HCT116 (cell line): Measurements from ENCODE around the gene TLR4. TPM values are rescaled to one million over a fixed set of nuclear protein-coding genes. Genes with fewer than 3 reads are reported as not detected.

ENCODE experiments used
- ATAC-seq: fragments of 200-7000 bp; cut with Tn5 transposase; 2 replicates; pipeline ENCODE4 v1.9.1; 2020; ENCODE audit warnings: mild to moderate bottlenecking, moderate library complexity
- BruUV-seq: library from RNA; stranded (reverse); fragments of 400-500 nt; replicated peaks from 2 replicates; lab custom pipeline; 2021; lab: Mats Ljungman, UMichigan
- CTCF ChIA-PET: fragments of 300-600 bp; sonication (Branson Sonifier 250); formaldehyde crosslinking; loops from one replicate; lab custom pipeline; 2021; ENCODE audit warnings: antibody characterized with exemption; lab: Charles Lee
- POLR2A ChIA-PET: fragments of 300-600, 350-600 bp; sonication (Branson Sonifier 250); formaldehyde crosslinking; loops from one replicate; lab custom pipeline; 2021; ENCODE audit warnings: antibody characterized with exemption; lab: Charles Lee
- RAD21 ChIA-PET, 2 experiments: fragments of 300-600 bp; sonication (Branson Sonifier 250); formaldehyde crosslinking; loops; one replicate each; lab custom pipeline; 2023; ENCODE audit warnings: low total read pairs in 2 of 2; ENCODE audit not compliant: uncharacterized antibody in 2 of 2, unreplicated experiment in 2 of 2, low non-redundant PET in 1 of 2; lab: Charles Lee
- DNase-seq: peaks from one replicate; pipeline ENCODE4 v3.0.0-alpha.2; 2010; ENCODE audit warnings: low read depth, low spot score
- H2AFZ ChIP-seq: fragments of 200-600 bp; shearing (Covaris generic), sonication (generic); 2 replicates; pipeline ENCODE4 v1.6.1; 2017; ENCODE audit warnings: low read depth, mixed run types, mixed read lengths, antibody characterized with exemption, low read length; ENCODE audit not compliant: poor library complexity, severe bottlenecking
- H3K27ac ChIP-seq: 2 replicates; pipeline ENCODE4 v1.5.1; 2012; ENCODE audit warnings: low read depth, low read length
- H3K27me3 ChIP-seq: fragments of 200-600 bp; sonication (generic); 2 replicates; pipeline ENCODE4 v1.6.1; 2016; ENCODE audit warnings: mixed run types, low read length, mixed read lengths; ENCODE audit not compliant: insufficient read depth
- H3K36me3 ChIP-seq, 2 experiments: fragments of 200-500 bp in 1 of 2; fragments of 200-600 bp in 1 of 2; sonication (Bioruptor generic) in 1 of 2; sonication (generic) in 1 of 2; 2 replicates each; pipeline versions ENCODE4 v1.5.1 to v1.6.1; 2014 to 2016; ENCODE audit warnings: low read length in 2 of 2, inconsistent platforms in 1 of 2, mixed read lengths in 1 of 2, mixed run types in 1 of 2; ENCODE audit not compliant: insufficient read depth in 2 of 2, control insufficient read depth in 1 of 2
- H3K4me1 ChIP-seq, 2 experiments: fragments of 200-600 bp in 1 of 2; sonication (generic) in 1 of 2; 2 replicates each; pipeline versions ENCODE4 v1.5.1 to v1.6.1; 2012 to 2017; ENCODE audit warnings: low read length in 2 of 2, inconsistent platforms in 1 of 2, mild to moderate bottlenecking in 1 of 2, mixed read lengths in 1 of 2, mixed run types in 1 of 2, moderate library complexity in 1 of 2; ENCODE audit not compliant: insufficient read depth in 2 of 2, control insufficient read depth in 1 of 2
- H3K4me2 ChIP-seq: fragments of 200-600 bp; sonication (generic); 2 replicates; pipeline ENCODE4 v1.6.1; 2017; ENCODE audit warnings: mixed run types, low read length, mixed read lengths
- H3K4me3 ChIP-seq, 2 experiments: fragments of 200-600 bp in 1 of 2; sonication (generic) in 1 of 2; replicated peaks in 1 of 2; 2 replicates each; pipeline ENCODE4 v1.5.1; 2011 to 2016; ENCODE audit warnings: low read length in 2 of 2, control low read depth in 1 of 2, low read depth in 1 of 2, mild to moderate bottlenecking in 1 of 2, mixed read lengths in 1 of 2, mixed run types in 1 of 2
- H3K79me2 ChIP-seq: fragments of 200-600 bp; sonication (generic); 2 replicates; pipeline ENCODE4 v1.6.1; 2017; ENCODE audit warnings: mild to moderate bottlenecking, mixed run types, low read length, moderate library complexity, mixed read lengths; ENCODE audit not compliant: insufficient read depth
- H3K9ac ChIP-seq: fragments of 200-600 bp; sonication (generic); 2 replicates; pipeline ENCODE4 v1.6.1; 2016; ENCODE audit warnings: low read length, mixed read lengths
- H3K9me2 ChIP-seq: fragments of 200-600 bp; sonication (generic), shearing (Covaris generic); 2 replicates; pipeline ENCODE4 v1.6.1; 2017; ENCODE audit warnings: mixed run types, mild to moderate bottlenecking, moderate library complexity; ENCODE audit not compliant: insufficient read depth
- H3K9me3 ChIP-seq, 2 experiments: fragments of 200-500 bp in 1 of 2; fragments of 200-600 bp in 1 of 2; sonication (Bioruptor generic) in 1 of 2; sonication (generic) in 1 of 2; 2 replicates each; pipeline ENCODE4 v1.6.1; 2014 to 2017; ENCODE audit warnings: low read length in 2 of 2, mixed read lengths in 2 of 2, inconsistent platforms in 1 of 2, low read depth in 1 of 2, mild to moderate bottlenecking in 1 of 2, mixed run types in 1 of 2, moderate library complexity in 1 of 2; ENCODE audit not compliant: control insufficient read depth in 1 of 2, insufficient read depth in 1 of 2
- H4K20me1 ChIP-seq: fragments of 200-600 bp; sonication (generic), shearing (Covaris generic); 2 replicates; pipeline ENCODE4 v1.6.1; 2017; ENCODE audit warnings: mixed run types, mild to moderate bottlenecking, moderate library complexity; ENCODE audit not compliant: insufficient read depth
- CBX3 ChIP-seq: IDR thresholded peaks from 2 replicates; pipeline ENCODE4 v1.6.1; 2012; ENCODE audit warnings: low read depth
- CEBPB ChIP-seq: IDR thresholded peaks from 2 replicates; pipeline ENCODE4 v1.6.1; 2012; ENCODE audit warnings: low read depth
- EGR1 ChIP-seq: IDR thresholded peaks from 2 replicates; pipeline ENCODE4 v1.6.1; 2012; ENCODE audit warnings: low read depth
- ELF1 ChIP-seq: IDR thresholded peaks from 2 replicates; pipeline ENCODE4 v1.6.1; 2012; ENCODE audit warnings: low read depth, borderline replicate concordance
- EZH2 ChIP-seq: fragments of 200-600 bp; sonication (generic); IDR thresholded peaks from 2 replicates; pipeline ENCODE4 v1.6.1; 2017; ENCODE audit warnings: antibody characterized with exemption, mixed run types
- FOSL1 ChIP-seq: IDR thresholded peaks from 2 replicates; pipeline ENCODE4 v1.6.1; 2012; ENCODE audit warnings: low read depth
- JUND ChIP-seq: IDR thresholded peaks from 2 replicates; pipeline ENCODE4 v1.6.1; 2012
- POLR2A ChIP-seq: IDR thresholded peaks from 2 replicates; pipeline ENCODE4 v1.7.0; 2011; ENCODE audit warnings: borderline replicate concordance; ENCODE audit not compliant: insufficient read depth, insufficient read length; ENCODE audit errors: extremely low read depth
- POLR2AphosphoS5 ChIP-seq: IDR thresholded peaks from 2 replicates; pipeline ENCODE4 v1.6.1; 2011; ENCODE audit warnings: mild to moderate bottlenecking, low read depth, low read length, moderate library complexity
- RAD21 ChIP-seq: IDR thresholded peaks from 2 replicates; pipeline ENCODE4 v1.6.1; 2012; ENCODE audit warnings: low read depth, mild to moderate bottlenecking
- SIN3A ChIP-seq: IDR thresholded peaks from 2 replicates; pipeline ENCODE4 v1.6.1; 2012; ENCODE audit warnings: low read depth
- SP1 ChIP-seq: IDR thresholded peaks from 2 replicates; pipeline ENCODE4 v1.6.1; 2012; ENCODE audit warnings: low read depth
- SRF ChIP-seq: IDR thresholded peaks from 2 replicates; pipeline ENCODE4 v1.6.1; 2012; ENCODE audit warnings: low read depth
- TCF7L2 ChIP-seq: IDR thresholded peaks from 2 replicates; pipeline ENCODE4 v1.7.0; 2011; ENCODE audit warnings: borderline replicate concordance, inconsistent platforms; ENCODE audit not compliant: insufficient read depth, insufficient read length; ENCODE audit errors: extremely low read depth
- ZBTB33 ChIP-seq: IDR thresholded peaks from 2 replicates; pipeline ENCODE4 v1.6.1; 2011; ENCODE audit warnings: mild to moderate bottlenecking, low read length, moderate library complexity; ENCODE audit not compliant: insufficient replicate concordance; ENCODE audit errors: extremely low read depth
- ZFX ChIP-seq: fragments of 450-650 bp; IDR thresholded peaks from 2 replicates; pipeline ENCODE4 v1.6.1; 2017
- ZNF274 ChIP-seq: fragments of 200-500 bp; sonication (Bioruptor generic); IDR thresholded peaks from 2 replicates; pipeline ENCODE4 v1.6.1; 2014; ENCODE audit warnings: mild to moderate bottlenecking, low read depth, low read length, inconsistent platforms
- intact Hi-C: fragments of 100-400 bp; cut with micrococcal nuclease; formaldehyde crosslinking; loops from 2 replicates; pipeline ENCODE4 v1.10.0; 2022
- total RNA-seq: library from RNA; stranded (reverse); gene quantifications from one replicate; pipeline ENCODE4 v1.2.1, GENCODE V29; 2021; ENCODE audit not compliant: unreplicated experiment
- TF ChIP-seq, protein P1 (sequence below): IDR thresholded peaks from 2 replicates; pipeline ENCODE4 v1.6.1; 2012
- TF ChIP-seq, protein P2 (sequence below), 3 experiments: fragments of 200-600 bp in 1 of 3; sonication (generic) in 1 of 3; IDR thresholded peaks in 2 of 3; conservative IDR thresholded peaks in 1 of 3; 2 replicates each; pipeline ENCODE4 v1.5.1; 2012 to 2017; ENCODE audit warnings: low read depth in 2 of 3, low read length in 2 of 3, antibody characterized with exemption in 1 of 3, borderline replicate concordance in 1 of 3, control low read depth in 1 of 3, mild to moderate bottlenecking in 1 of 3, mixed read lengths in 1 of 3, mixed run types in 1 of 3, moderate library complexity in 1 of 3; ENCODE audit not compliant: insufficient read depth in 1 of 3

Gene TLR4
- total RNA-seq, 1 experiment from 2014 or later, result 0.10 TPM

DNA sequence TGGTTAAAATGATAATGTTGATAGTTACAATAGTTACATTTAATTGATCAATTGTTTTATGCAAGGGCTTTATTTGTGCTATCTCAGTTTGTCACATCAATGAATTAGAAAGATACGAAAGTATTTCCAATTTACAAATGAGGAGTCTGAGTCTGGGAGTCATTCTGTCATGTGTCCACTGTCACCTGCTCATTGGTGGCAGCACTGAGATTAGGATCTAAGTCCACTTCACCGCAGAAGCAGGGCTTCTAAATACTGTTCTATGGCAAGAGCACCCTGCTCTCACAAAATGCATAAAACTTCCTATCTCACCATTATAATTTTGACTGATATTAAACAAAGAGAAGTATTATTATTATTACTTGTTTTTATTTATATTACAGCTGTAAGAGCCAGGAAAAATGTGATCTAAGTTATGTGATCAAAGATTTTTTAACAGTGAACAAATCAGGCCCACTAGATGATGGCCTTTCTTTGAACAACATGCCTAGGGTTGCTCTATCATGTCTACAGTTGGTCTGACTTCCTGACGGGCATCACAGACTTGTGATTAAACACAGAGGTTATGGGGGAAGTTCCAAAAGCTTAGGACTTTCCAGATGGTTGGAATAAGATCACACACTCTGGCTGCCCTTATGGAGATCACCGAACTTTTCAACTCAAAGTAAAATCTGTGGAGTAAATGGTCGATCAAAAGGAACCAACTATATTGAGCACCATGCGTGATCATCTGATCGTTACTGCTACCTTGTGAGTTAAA is 15.1 kb downstream of the TLR4 start (continued):
- TF ChIP-seq FOSL1, result no peak
- no peak for TF ChIP-seq ZFX
- TF ChIP-seq JUND, result no peak
- TF ChIP-seq ELF1, result no peak
- no peak for TF ChIP-seq RAD21
- no peak for TF ChIP-seq ZNF274
- TF ChIP-seq POLR2AphosphoS5, result no peak
- no peak for TF ChIP-seq EZH2
- no peak for TF ChIP-seq EGR1
- TF ChIP-seq, protein P1, sequence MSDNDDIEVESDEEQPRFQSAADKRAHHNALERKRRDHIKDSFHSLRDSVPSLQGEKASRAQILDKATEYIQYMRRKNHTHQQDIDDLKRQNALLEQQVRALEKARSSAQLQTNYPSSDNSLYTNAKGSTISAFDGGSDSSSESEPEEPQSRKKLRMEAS, result no peak

GRCh38 chr9:117720066-117720465 is 15.9 kb downstream of the TLR4 start:
- Histone ChIP-seq H3K27ac (no peak overlapping the region), H3K4me2 (no peak overlapping the region), H3K27me3 (no peaks in the 10 kb centered on the region), H3K4me1 (no peaks in the 10 kb centered on the region), H3K9me3 (peaks cover 3 to 18% of the 10 kb centered on the region in 2 experiments; a peak in 2 of 4 replicates), H3K9ac (no peak overlapping the region), H3K79me2 (no peaks in the 10 kb centered on the region), H3K4me3 (no peak overlapping the region), H2AFZ (no peak overlapping the region), H3K9me2 (no peaks in the 10 kb centered on the region), H4K20me1 (no peaks in the 10 kb centered on the region), H3K36me3 (no peaks in the 10 kb centered on the region)
- TF ChIP-seq CEBPB, result no peak
- no peak for TF ChIP-seq CBX3
- TF ChIP-seq FOSL1, result no peak
- no peak for TF ChIP-seq EZH2
- TF ChIP-seq POLR2AphosphoS5, result no peak
- TF ChIP-seq ZFX, result no peak
- TF ChIP-seq TCF7L2, result no peak
- TF ChIP-seq ZNF274, result no peak
- no peak for TF ChIP-seq RAD21
- no peak for TF ChIP-seq ZBTB33
- TF ChIP-seq, protein P2, sequence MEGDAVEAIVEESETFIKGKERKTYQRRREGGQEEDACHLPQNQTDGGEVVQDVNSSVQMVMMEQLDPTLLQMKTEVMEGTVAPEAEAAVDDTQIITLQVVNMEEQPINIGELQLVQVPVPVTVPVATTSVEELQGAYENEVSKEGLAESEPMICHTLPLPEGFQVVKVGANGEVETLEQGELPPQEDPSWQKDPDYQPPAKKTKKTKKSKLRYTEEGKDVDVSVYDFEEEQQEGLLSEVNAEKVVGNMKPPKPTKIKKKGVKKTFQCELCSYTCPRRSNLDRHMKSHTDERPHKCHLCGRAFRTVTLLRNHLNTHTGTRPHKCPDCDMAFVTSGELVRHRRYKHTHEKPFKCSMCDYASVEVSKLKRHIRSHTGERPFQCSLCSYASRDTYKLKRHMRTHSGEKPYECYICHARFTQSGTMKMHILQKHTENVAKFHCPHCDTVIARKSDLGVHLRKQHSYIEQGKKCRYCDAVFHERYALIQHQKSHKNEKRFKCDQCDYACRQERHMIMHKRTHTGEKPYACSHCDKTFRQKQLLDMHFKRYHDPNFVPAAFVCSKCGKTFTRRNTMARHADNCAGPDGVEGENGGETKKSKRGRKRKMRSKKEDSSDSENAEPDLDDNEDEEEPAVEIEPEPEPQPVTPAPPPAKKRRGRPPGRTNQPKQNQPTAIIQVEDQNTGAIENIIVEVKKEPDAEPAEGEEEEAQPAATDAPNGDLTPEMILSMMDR (IDR thresholded peaks at IDR 0.05 in 2 of 3, conservative IDR thresholded peaks at IDR 0.05 in 1 of 3; ENCODE audit: borderline replicate concordance in 1 of 3, insufficient read depth in 1 of 3, low read depth in 2 of 3, low read length in 2 of 3), result no peak
- TF ChIP-seq SIN3A, result no peak
- TF ChIP-seq, protein P1, result no peak
- TF ChIP-seq POLR2A, result no peak
- TF ChIP-seq EGR1, result no peak
- no peak for TF ChIP-seq SP1
- TF ChIP-seq JUND, result no peak
- no peak for TF ChIP-seq SRF
- intact Hi-C loops, result no loop called here
- BruUV-seq, result no TSS peak
- DNase-seq, result no peak
- RAD21 ChIA-PET, result no interaction called here
- ATAC-seq, result no peak
- CTCF ChIA-PET, result no interaction called here
- POLR2A ChIA-PET, result no interaction called here
